H1 (cell line): ENCODE data around the gene MSI1. TPM values are rescaled to one million over a fixed set of nuclear protein-coding genes. Genes with fewer than 3 reads are reported as not detected.

Experiments
- HDAC6 ChIP-seq: IDR thresholded peaks from one replicate; pipeline ENCODE4 v1.7.1; 2012; ENCODE audit warnings: low read depth, mild to moderate bottlenecking, inconsistent platforms, low read length, moderate library complexity
- MAX ChIP-seq: IDR thresholded peaks from 2 replicates; pipeline ENCODE4 v1.6.1; 2012; ENCODE audit warnings: inconsistent platforms
- RFX5 ChIP-seq: IDR thresholded peaks from 2 replicates; pipeline ENCODE4 v1.6.1; 2011; ENCODE audit warnings: low read depth, low read length, improper control_type of control experiment, borderline replicate concordance
- polyA plus RNA-seq, 7 experiments: library from polyadenylated mRNA; depleted of rRNA in 3 of 7; stranded (reverse) in 5 of 7; unstranded in 2 of 7; fragments of >200 nt in 5 of 7; fragments of 200-250 nt in 2 of 7; gene quantifications; 1 replicate in 5 of 7; 2 replicates in 1 of 7; 4 replicates in 1 of 7; pipeline versions ENCODE4 v1.2.1 to v1.2.3, GENCODE V29; 2011 to 2013; ENCODE audit warnings: missing spikeins in 2 of 7, mixed read lengths in 2 of 7
- total RNA-seq: library from RNA; stranded (reverse); fragmentation: NEBNext Ultra II Directional; extraction: Animal tissue kit (Norgen Biotek cat#: 25700); gene quantifications from 2 replicates; pipeline ENCODE4 v1.2.1, GENCODE V29; 2021

Gene MSI1
- total and polyA plus RNA-seq, 2 of the 8 experiments (the other 6 are each of a cell fraction or from before 2014, with no cell fraction given), result 13.5 to 51.9 TPM

- no peak for TF ChIP-seq HDAC6
- TF ChIP-seq RFX5, result no peak
- TF ChIP-seq MAX, result no peak
These were observed 21.2 kb downstream of the MSI1 start (continued) for GRCh38 chr12:120347766-120348165.
